H1 (cell line): ENCODE results near the gene LRRC37A3. TPM values are rescaled to one million over a fixed set of nuclear protein-coding genes. Genes with fewer than 3 reads are reported as not detected.
"Not testable (repeated sequence)": the region's sequence is repeated elsewhere in the genome, so short reads cannot be mapped to it uniquely, and the experiment has no call there.

Source experiments
- CTCF ChIA-PET: fragments of 300-600 bp; sonication (Branson Sonifier 250); formaldehyde crosslinking; loops from one replicate; lab custom pipeline; 2021; ENCODE audit not compliant: partially characterized antibody; lab: Charles Lee
- POLR2A ChIA-PET: fragments of 300-600 bp; sonication (Branson Sonifier 250); formaldehyde crosslinking; loops from one replicate; lab custom pipeline; 2021; ENCODE audit warnings: inconsistent platforms; ENCODE audit not compliant: partially characterized antibody; lab: Charles Lee
- DNase-seq, 2 experiments: peaks; one replicate each; pipeline versions ENCODE4 v3.0.0 to v3.0.0-alpha.2; 2010 to 2022; ENCODE audit warnings: low spot score in 2 of 2, low read depth in 1 of 2, mixed read lengths in 1 of 2
- FAIRE-seq: peaks from 2 replicates; lab custom pipeline; 2011; peaks lifted over from hg19 to GRCh38; lab: Jason Lieb, UNC
- H2AFZ ChIP-seq: 2 replicates; pipeline ENCODE4 v1.8.1; 2012; ENCODE audit warnings: low read length, inconsistent platforms
- H2AK5ac ChIP-seq: 2 replicates; pipeline ENCODE4 v1.6.1; 2013; ENCODE audit warnings: low read depth, low read length
- H2BK120ac ChIP-seq: replicated peaks from 2 replicates; pipeline ENCODE3; 2013; ENCODE audit warnings: low read depth, low read length, inconsistent platforms
- H2BK12ac ChIP-seq: 2 replicates; pipeline ENCODE4 v1.6.1; 2013; ENCODE audit warnings: low read depth, low read length
- H2BK15ac ChIP-seq: 2 replicates; pipeline ENCODE4 v1.6.1; 2013; ENCODE audit warnings: low read length
- H2BK20ac ChIP-seq: 2 replicates; pipeline ENCODE4 v1.6.1; 2013; ENCODE audit warnings: low read length
- H2BK5ac ChIP-seq: 2 replicates; pipeline ENCODE4 v1.6.1; 2013; ENCODE audit warnings: low read depth, low read length
- H3K14ac ChIP-seq: 2 replicates; pipeline ENCODE4 v1.6.1; 2013; ENCODE audit warnings: inconsistent platforms; ENCODE audit not compliant: insufficient read length
- H3K18ac ChIP-seq: 2 replicates; pipeline ENCODE4 v1.6.1; 2013; ENCODE audit warnings: low read length; ENCODE audit errors: extremely low read depth
- H3K23ac ChIP-seq: 2 replicates; pipeline ENCODE4 v1.6.1; 2013; ENCODE audit warnings: inconsistent platforms; ENCODE audit not compliant: insufficient read length
- H3K23me2 ChIP-seq: 2 replicates; pipeline ENCODE4 v1.6.1; 2013; ENCODE audit warnings: low read depth, low read length
- H3K27ac ChIP-seq: 2 replicates; pipeline ENCODE4 v1.6.1; 2011; ENCODE audit warnings: low read depth, low read length, inconsistent platforms
- H3K27me3 ChIP-seq, 4 experiments: replicated peaks in 1 of 4; 1 replicate in 1 of 4; 2 replicates in 3 of 4; pipeline versions ENCODE4 v1.6.1 to v1.8.1; 2011 to 2013; ENCODE audit warnings: low read length in 3 of 4, mild to moderate bottlenecking in 3 of 4, inconsistent platforms in 2 of 4, mixed read lengths in 2 of 4, moderate library complexity in 1 of 4; ENCODE audit not compliant: control insufficient read depth in 3 of 4, insufficient read depth in 3 of 4; ENCODE audit errors: extremely low read depth in 1 of 4
- H3K36me3 ChIP-seq, 4 experiments: 2 replicates each; pipeline versions ENCODE4 v1.6.1 to v1.8.1; 2011 to 2013; ENCODE audit warnings: mild to moderate bottlenecking in 4 of 4, low read length in 3 of 4, moderate library complexity in 2 of 4, control low read depth in 1 of 4, inconsistent platforms in 1 of 4; ENCODE audit not compliant: insufficient read depth in 4 of 4, control insufficient read depth in 2 of 4
- H3K4ac ChIP-seq: replicated peaks from 2 replicates; pipeline ENCODE3; 2013; ENCODE audit warnings: low read length, low read depth, mixed read lengths, inconsistent platforms; ENCODE audit not compliant: insufficient read length
- H3K4me1 ChIP-seq, 4 experiments: replicated peaks in 1 of 4; 1 replicate in 1 of 4; 2 replicates in 3 of 4; pipeline versions ENCODE4 v1.6.1 to v1.8.1; 2011 to 2013; ENCODE audit warnings: low read length in 3 of 4, inconsistent platforms in 2 of 4, mixed read lengths in 1 of 4; ENCODE audit not compliant: insufficient read depth in 4 of 4, control insufficient read depth in 3 of 4
- H3K4me2 ChIP-seq, 2 experiments: 2 replicates each; pipeline versions ENCODE4 v1.6.1 to v1.8.1; 2011 to 2013; ENCODE audit warnings: low read depth in 2 of 2, low read length in 2 of 2, control low read depth in 1 of 2, inconsistent platforms in 1 of 2, mild to moderate bottlenecking in 1 of 2; ENCODE audit not compliant: insufficient read depth in 1 of 2
- H3K4me3 ChIP-seq, 4 experiments: fragments of 200-600, 300-600 bp in 1 of 4; sonication (generic), shearing (Covaris generic), sonication (Bioruptor Twin) in 1 of 4; 2 replicates each; pipeline versions ENCODE4 v1.5.1 to v1.8.1; 2011 to 2016; ENCODE audit warnings: low read length in 4 of 4, low read depth in 3 of 4, control low read depth in 2 of 4, inconsistent platforms in 2 of 4, mild to moderate bottlenecking in 2 of 4, mixed read lengths in 1 of 4, moderate library complexity in 1 of 4; ENCODE audit not compliant: insufficient read depth in 2 of 4; ENCODE audit errors: extremely low read depth in 1 of 4
- H3K56ac ChIP-seq: replicated peaks from 2 replicates; pipeline ENCODE3; 2013; ENCODE audit warnings: low read depth, mild to moderate bottlenecking, mixed read lengths, low read length, inconsistent platforms; ENCODE audit not compliant: insufficient read length
- H3K79me1 ChIP-seq: 2 replicates; pipeline ENCODE4 v1.6.1; 2013; ENCODE audit warnings: low read depth, low read length, control low read depth
- H3K79me2 ChIP-seq, 2 experiments: 2 replicates each; pipeline versions ENCODE4 v1.6.1 to v1.8.1; 2012 to 2013; ENCODE audit warnings: low read length in 2 of 2, mild to moderate bottlenecking in 2 of 2, inconsistent platforms in 1 of 2; ENCODE audit not compliant: insufficient read depth in 2 of 2, control insufficient read depth in 1 of 2
- H3K9ac ChIP-seq, 4 experiments: replicated peaks in 1 of 4; 1 replicate in 1 of 4; 2 replicates in 3 of 4; pipeline versions ENCODE4 v1.6.1 to v1.8.1; 2011 to 2013; ENCODE audit warnings: low read depth in 3 of 4, low read length in 3 of 4, control low read depth in 2 of 4, mild to moderate bottlenecking in 2 of 4, moderate library complexity in 2 of 4, inconsistent platforms in 1 of 4; ENCODE audit errors: extremely low read depth in 1 of 4
- H3K9me3 ChIP-seq, 2 experiments: 2 replicates each; pipeline versions ENCODE4 v1.6.1 to v1.8.1; 2012 to 2013; ENCODE audit warnings: mild to moderate bottlenecking in 2 of 2, moderate library complexity in 2 of 2, control low read depth in 1 of 2, inconsistent platforms in 1 of 2, low read depth in 1 of 2, low read length in 1 of 2, mixed read lengths in 1 of 2; ENCODE audit not compliant: insufficient read depth in 2 of 2
- H4K20me1 ChIP-seq, 2 experiments: replicated peaks in 1 of 2; 2 replicates each; pipeline versions ENCODE3 to v1.8.1; 2011 to 2013; ENCODE audit warnings: inconsistent platforms in 2 of 2, low read length in 2 of 2, mild to moderate bottlenecking in 1 of 2; ENCODE audit not compliant: insufficient read depth in 2 of 2, control insufficient read depth in 1 of 2
- H4K5ac ChIP-seq: 2 replicates; pipeline ENCODE4 v1.6.1; 2013; ENCODE audit warnings: low read length, low read depth, mixed read lengths, inconsistent platforms; ENCODE audit not compliant: insufficient read length
- H4K8ac ChIP-seq: 2 replicates; pipeline ENCODE4 v1.8.0; 2013; ENCODE audit warnings: mild to moderate bottlenecking, moderate library complexity, low read length, inconsistent platforms; ENCODE audit not compliant: insufficient read depth; ENCODE audit errors: extremely low read depth
- H4K91ac ChIP-seq: replicated peaks from 2 replicates; pipeline ENCODE3; 2013; ENCODE audit warnings: low read length, mixed read lengths, inconsistent platforms; ENCODE audit not compliant: insufficient read length
- WGBS, 2 experiments: shearing (Covaris generic) in 1 of 2; methylation state at CpG; one replicate each; pipeline versions ENCODE4 v1.1.6 to v1.1.7; 2013 to 2015; ENCODE audit warnings: low lambda C conversion rate in 2 of 2, mixed read lengths in 2 of 2, inconsistent platforms in 1 of 2, low coverage in 1 of 2, missing lambda C conversion rate in 1 of 2; ENCODE audit not compliant: insufficient replicate concordance in 2 of 2, insufficient coverage in 1 of 2, insufficient read length in 1 of 2; ENCODE audit errors: extremely low coverage in 1 of 2, missing lambda C conversion rate in 1 of 2; 5-methylcytosine and 5-hydroxymethylcytosine counted together
- polyA plus RNA-seq, 7 experiments: library from polyadenylated mRNA; depleted of rRNA in 3 of 7; stranded (reverse) in 5 of 7; unstranded in 2 of 7; fragments of >200 nt in 5 of 7; fragments of 200-250 nt in 2 of 7; gene quantifications; 1 replicate in 5 of 7; 2 replicates in 1 of 7; 4 replicates in 1 of 7; pipeline versions ENCODE4 v1.2.1 to v1.2.3, GENCODE V29; 2011 to 2013; ENCODE audit warnings: missing spikeins in 2 of 7, mixed read lengths in 2 of 7
- total RNA-seq: library from RNA; stranded (reverse); fragmentation: NEBNext Ultra II Directional; extraction: Animal tissue kit (Norgen Biotek cat#: 25700); gene quantifications from 2 replicates; pipeline ENCODE4 v1.2.1, GENCODE V29; 2021

The LRRC37A3 gene
- total and polyA plus RNA-seq, 2 of the 8 experiments (the other 6 are each of a cell fraction or from before 2014, with no cell fraction given): 2.7 to 9.4 TPM

- H3K27me3 ChIP-seq, H3K18ac ChIP-seq, H3K4me3 ChIP-seq, H3K23ac ChIP-seq, H3K23me2 ChIP-seq, FAIRE-seq, H3K4ac ChIP-seq, H3K4me1 ChIP-seq, H2BK120ac ChIP-seq, H4K5ac ChIP-seq, H2AK5ac ChIP-seq, H3K27ac ChIP-seq, H4K91ac ChIP-seq, H2BK12ac ChIP-seq, DNase-seq, H3K79me2 ChIP-seq, CTCF ChIA-PET, H2BK15ac ChIP-seq, H3K79me1 ChIP-seq, H3K4me2 ChIP-seq, H4K8ac ChIP-seq, H2BK5ac ChIP-seq, H3K9ac ChIP-seq, H2AFZ ChIP-seq, H2BK20ac ChIP-seq, POLR2A ChIA-PET, H3K36me3 ChIP-seq, H3K9me3 ChIP-seq, H3K14ac ChIP-seq, H4K20me1 ChIP-seq, H3K56ac ChIP-seq: not testable (repeated sequence)
- WGBS, 2 experiments: 86% methylated on average over 6 of the region's 7 CpGs; no CpG with 5 or more reads in 1 of the 2 experiments
These were observed 9.6 kb downstream of the LRRC37A3 start for GRCh38 chr17:64909511-64910190.

- H2BK20ac ChIP-seq, POLR2A ChIA-PET, H3K79me1 ChIP-seq, H2BK120ac ChIP-seq, H3K4ac ChIP-seq, H4K20me1 ChIP-seq, H4K91ac ChIP-seq, H3K18ac ChIP-seq, H4K8ac ChIP-seq, H3K23ac ChIP-seq, H2BK15ac ChIP-seq, H4K5ac ChIP-seq, H3K4me1 ChIP-seq, H2AFZ ChIP-seq, H3K9ac ChIP-seq, H2BK5ac ChIP-seq, H3K23me2 ChIP-seq, H3K14ac ChIP-seq, H3K27ac ChIP-seq, H3K9me3 ChIP-seq, H3K4me3 ChIP-seq, FAIRE-seq, H2AK5ac ChIP-seq, H3K36me3 ChIP-seq, H3K79me2 ChIP-seq, DNase-seq, H2BK12ac ChIP-seq, H3K56ac ChIP-seq, H3K27me3 ChIP-seq, CTCF ChIA-PET, H3K4me2 ChIP-seq: not testable (repeated sequence)
- WGBS, 2 experiments: 97% methylated on average over 2 of the region's 5 CpGs; no CpG with 5 or more reads in 1 of the 2 experiments
These were observed 15.2 kb downstream of the LRRC37A3 start for GRCh38 chr17:64904069-64904468.
